Endothelial cell of umbilical vein (primary cell): ENCODE data around the gene NRXN3. TPM values are rescaled to one million over a fixed set of nuclear protein-coding genes. Genes with fewer than 3 reads are reported as not detected.

Experiments used
- BruUV-seq: library from RNA; stranded (reverse); fragments of 400-500 nt; replicated peaks from 2 replicates; lab custom pipeline; 2021; lab: Mats Ljungman, UMichigan
- CTCF ChIA-PET: fragments of 300-600, 350-600 bp; sonication (Branson Sonifier 250); formaldehyde crosslinking; loops from one replicate; lab custom pipeline; 2021; ENCODE audit warnings: antibody characterized with exemption, inconsistent platforms; lab: Charles Lee
- POLR2A ChIA-PET: fragments of 300-600, 350-600 bp; sonication (Branson Sonifier 250); formaldehyde crosslinking; loops from one replicate; lab custom pipeline; 2021; ENCODE audit warnings: antibody characterized with exemption, inconsistent platforms; lab: Charles Lee
- DNase-seq: peaks from one replicate; pipeline ENCODE4 v3.0.0-alpha.2; 2011; ENCODE audit warnings: low read depth, low spot score
- FAIRE-seq: peaks from 2 replicates; lab custom pipeline; 2011; peaks lifted over from hg19 to GRCh38; lab: Jason Lieb, UNC
- H2AFZ ChIP-seq: 2 replicates; pipeline ENCODE4 v1.6.0; 2012; ENCODE audit warnings: low read depth, low read length, control low read depth, inconsistent platforms
- H3K27ac ChIP-seq: 2 replicates; pipeline ENCODE4 v1.5.1; 2011; ENCODE audit warnings: low read depth, mild to moderate bottlenecking, control low read depth, low read length, moderate library complexity; ENCODE audit not compliant: insufficient read depth
- H3K27me3 ChIP-seq, 2 experiments: 2 replicates each; pipeline versions ENCODE4 v1.6.0 to v1.6.1; 2011; ENCODE audit warnings: low read length in 2 of 2, mixed read lengths in 1 of 2; ENCODE audit not compliant: control insufficient read depth in 2 of 2, insufficient read depth in 2 of 2
- H3K36me3 ChIP-seq, 2 experiments: 2 replicates in 1 of 2; 3 replicates in 1 of 2; pipeline ENCODE4 v1.5.1; 2011; ENCODE audit warnings: low read length in 2 of 2, mild to moderate bottlenecking in 1 of 2, moderate library complexity in 1 of 2; ENCODE audit not compliant: control insufficient read depth in 2 of 2, insufficient read depth in 2 of 2; ENCODE audit errors: extremely low read depth in 1 of 2
- H3K4me1 ChIP-seq: 3 replicates; pipeline ENCODE4 v1.5.1; 2011; ENCODE audit warnings: mild to moderate bottlenecking, low read length; ENCODE audit not compliant: control insufficient read depth, insufficient read depth; ENCODE audit errors: extremely low read depth
- H3K4me2 ChIP-seq: 2 replicates; pipeline ENCODE4 v1.6.1; 2011; ENCODE audit warnings: low read length, control low read depth, mixed read lengths; ENCODE audit not compliant: insufficient read depth
- H3K4me3 ChIP-seq, 3 experiments: fragments of 200-600 bp in 1 of 3; sonication (generic), shearing (Covaris generic) in 1 of 3; replicated peaks in 1 of 3; 2 replicates each; pipeline ENCODE4 v1.5.1; 2011 to 2016; ENCODE audit warnings: control low read depth in 3 of 3, low read length in 3 of 3, mild to moderate bottlenecking in 2 of 3, inconsistent platforms in 1 of 3, low read depth in 1 of 3, moderate library complexity in 1 of 3; ENCODE audit not compliant: insufficient read depth in 1 of 3
- H3K79me2 ChIP-seq: 2 replicates; pipeline ENCODE4 v1.6.0; 2012; ENCODE audit warnings: low read length, inconsistent platforms; ENCODE audit not compliant: control insufficient read depth, insufficient read depth
- H3K9ac ChIP-seq: replicated peaks from 2 replicates; pipeline ENCODE3; 2011; ENCODE audit warnings: low read length, control low read depth; ENCODE audit not compliant: insufficient read depth; ENCODE audit errors: extremely low read depth
- H3K9me1 ChIP-seq: replicated peaks from 3 replicates; pipeline ENCODE4 v1.6.0; 2011; ENCODE audit warnings: mild to moderate bottlenecking, low read length; ENCODE audit not compliant: control insufficient read depth, insufficient read depth; ENCODE audit errors: extremely low read depth
- H3K9me3 ChIP-seq: replicated peaks from 2 replicates; pipeline ENCODE4 v1.5.1; 2012; ENCODE audit warnings: low read length, inconsistent platforms; ENCODE audit not compliant: control insufficient read depth, insufficient read depth
- H4K20me1 ChIP-seq: replicated peaks from 2 replicates; pipeline ENCODE3; 2011; ENCODE audit warnings: mild to moderate bottlenecking, low read length; ENCODE audit not compliant: control insufficient read depth, insufficient read depth; ENCODE audit errors: extremely low read depth
- CTCF ChIP-seq, 2 donors: IDR thresholded peaks; 1 replicate in 1 of 2; 2 replicates in 1 of 2; pipeline ENCODE4 v1.5.1; 2011; ENCODE audit warnings: low read length in 2 of 2, mild to moderate bottlenecking in 2 of 2, moderate library complexity in 2 of 2, control low read depth in 1 of 2, inconsistent platforms in 1 of 2, low read depth in 1 of 2; ENCODE audit not compliant: insufficient read depth in 1 of 2; ENCODE audit errors: extremely low read depth in 1 of 2
- EZH2 ChIP-seq: IDR thresholded peaks from 2 replicates; pipeline ENCODE4 v1.6.1; 2012; ENCODE audit warnings: borderline replicate concordance, low read depth, mild to moderate bottlenecking, moderate library complexity, low read length, inconsistent platforms; ENCODE audit not compliant: severe bottlenecking
- FOS ChIP-seq: IDR thresholded peaks from 2 replicates; pipeline ENCODE4 v1.6.1; 2011; ENCODE audit warnings: mild to moderate bottlenecking, low read length, moderate library complexity, borderline replicate concordance; ENCODE audit not compliant: insufficient read depth
- GATA2 ChIP-seq: IDR thresholded peaks from 2 replicates; pipeline ENCODE4 v1.7.0; 2011; ENCODE audit warnings: low read depth, mild to moderate bottlenecking, moderate library complexity, mixed read lengths, low read length; ENCODE audit not compliant: insufficient read length, insufficient read depth
- JUN ChIP-seq: IDR thresholded peaks from 2 replicates; pipeline ENCODE4 v1.6.1; 2011; ENCODE audit warnings: borderline replicate concordance, low read depth; ENCODE audit not compliant: insufficient read length, insufficient read depth
- MAX ChIP-seq: IDR thresholded peaks from 2 replicates; pipeline ENCODE4 v1.6.1; 2011; ENCODE audit not compliant: insufficient read depth, insufficient read length
- MYC ChIP-seq: IDR thresholded peaks from one replicate; pipeline ENCODE4 v1.6.1; 2011; ENCODE audit warnings: mild to moderate bottlenecking, low read depth, low read length
- POLR2A ChIP-seq: IDR thresholded peaks from 2 replicates; pipeline ENCODE4 v1.6.1; 2012; ENCODE audit warnings: low read depth, mild to moderate bottlenecking, control low read depth, low read length
- POLR2AphosphoS5 ChIP-seq: IDR thresholded peaks from 2 replicates; pipeline ENCODE4 v1.6.1; 2012; ENCODE audit warnings: low read depth, mild to moderate bottlenecking, control low read depth, low read length, moderate library complexity; ENCODE audit not compliant: insufficient read depth
- dilution Hi-C: fragments of 300-500 bp; cut with MboI; formaldehyde crosslinking; loops from one replicate; pipeline ENCODE4 v1.15.0; 2019; ENCODE audit warnings: low sequenced_read_pairs; ENCODE audit not compliant: extremely low pct_ligation_motif_present
- intact Hi-C: fragments of 100-400 bp; cut with micrococcal nuclease; formaldehyde crosslinking; loops from one replicate; pipeline ENCODE4 v1.10.0; 2022
- polyA plus RNA-seq, 4 experiments: library from polyadenylated mRNA; depleted of rRNA in 3 of 4; stranded (reverse) in 3 of 4; unstranded in 1 of 4; fragments of >200 nt; gene quantifications; 2 replicates each; pipeline versions ENCODE4 v1.2.1 to v1.2.3, GENCODE V29; 2011 to 2012; ENCODE audit warnings: missing spikeins in 1 of 4
- total RNA-seq: library from RNA; stranded (reverse); gene quantifications from 2 replicates; pipeline ENCODE4 v1.2.3, GENCODE V29; 2021

NRXN3 gene
- total and polyA plus RNA-seq, 2 donors (not counting 3 experiments of a cell fraction or from before 2014, with no cell fraction given): 0.72 to 4.2 TPM

- no peak for FAIRE-seq
- H3K9ac ChIP-seq: no peak overlapping the region
- H3K79me2 ChIP-seq: no peaks in the 10 kb centered on the region
- H3K9me3 ChIP-seq: no peaks in the 10 kb centered on the region
- no peak overlapping the region for H3K4me3 ChIP-seq
- H3K9me1 ChIP-seq: no peaks in the 10 kb centered on the region
- dilution Hi-C loops: no loop called here
- DNase-seq: no peak
- no peak overlapping the region for H2AFZ ChIP-seq
- no peak overlapping the region for H3K4me2 ChIP-seq
- POLR2A ChIA-PET: no interaction called here
- peaks cover 1 to 6% of the 10 kb centered on the region in 2 experiments for H3K27me3 ChIP-seq
- no peaks in the 10 kb centered on the region for H3K36me3 ChIP-seq
- intact Hi-C loops: no loop called here
- CTCF ChIA-PET: no interaction called here
- TF ChIP-seq EZH2 (no peak), MYC (no peak), CTCF (IDR thresholded peaks at IDR 0.05; ENCODE audit: extremely low read depth in 1 of 2, insufficient read depth in 1 of 2, low read depth in 1 of 2, low read length in 2 of 2) (no peak), FOS (no peak), GATA2 (no peak), POLR2AphosphoS5 (no peak), JUN (no peak), POLR2A (no peak), MAX (no peak)
- H3K4me1 ChIP-seq: no peaks in the 10 kb centered on the region
- H3K27ac ChIP-seq: no peak overlapping the region
- no TSS peak for BruUV-seq
- H4K20me1 ChIP-seq: no peaks in the 10 kb centered on the region
Observed at GRCh38 chr14:79064214-79064613, 894.0 kb downstream of the NRXN3 start.
